ENCODE measurements around the gene SKI.

SKI gene

DNA sequence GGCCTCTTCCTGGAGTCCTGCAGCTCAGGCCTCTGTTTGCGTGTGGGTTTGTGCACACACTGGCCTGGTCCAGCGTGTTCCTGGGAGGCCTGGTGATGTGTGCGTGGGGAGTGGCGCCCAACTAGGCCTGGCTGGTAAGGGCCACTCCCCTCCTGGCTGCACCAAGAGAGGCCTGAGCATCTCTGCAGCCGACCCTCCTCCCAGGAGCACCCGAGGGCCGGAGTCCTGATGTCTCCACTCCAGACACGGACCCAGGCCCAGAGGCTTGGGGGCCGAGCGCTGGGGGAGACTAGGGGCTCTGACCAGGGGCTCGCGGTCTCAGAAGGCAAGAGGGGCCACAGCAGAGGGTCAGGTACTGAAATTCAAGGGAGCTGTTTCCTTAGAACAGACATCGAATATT is 130.0 kb downstream of the SKI start:
- no peak for DNase-seq

DNA sequence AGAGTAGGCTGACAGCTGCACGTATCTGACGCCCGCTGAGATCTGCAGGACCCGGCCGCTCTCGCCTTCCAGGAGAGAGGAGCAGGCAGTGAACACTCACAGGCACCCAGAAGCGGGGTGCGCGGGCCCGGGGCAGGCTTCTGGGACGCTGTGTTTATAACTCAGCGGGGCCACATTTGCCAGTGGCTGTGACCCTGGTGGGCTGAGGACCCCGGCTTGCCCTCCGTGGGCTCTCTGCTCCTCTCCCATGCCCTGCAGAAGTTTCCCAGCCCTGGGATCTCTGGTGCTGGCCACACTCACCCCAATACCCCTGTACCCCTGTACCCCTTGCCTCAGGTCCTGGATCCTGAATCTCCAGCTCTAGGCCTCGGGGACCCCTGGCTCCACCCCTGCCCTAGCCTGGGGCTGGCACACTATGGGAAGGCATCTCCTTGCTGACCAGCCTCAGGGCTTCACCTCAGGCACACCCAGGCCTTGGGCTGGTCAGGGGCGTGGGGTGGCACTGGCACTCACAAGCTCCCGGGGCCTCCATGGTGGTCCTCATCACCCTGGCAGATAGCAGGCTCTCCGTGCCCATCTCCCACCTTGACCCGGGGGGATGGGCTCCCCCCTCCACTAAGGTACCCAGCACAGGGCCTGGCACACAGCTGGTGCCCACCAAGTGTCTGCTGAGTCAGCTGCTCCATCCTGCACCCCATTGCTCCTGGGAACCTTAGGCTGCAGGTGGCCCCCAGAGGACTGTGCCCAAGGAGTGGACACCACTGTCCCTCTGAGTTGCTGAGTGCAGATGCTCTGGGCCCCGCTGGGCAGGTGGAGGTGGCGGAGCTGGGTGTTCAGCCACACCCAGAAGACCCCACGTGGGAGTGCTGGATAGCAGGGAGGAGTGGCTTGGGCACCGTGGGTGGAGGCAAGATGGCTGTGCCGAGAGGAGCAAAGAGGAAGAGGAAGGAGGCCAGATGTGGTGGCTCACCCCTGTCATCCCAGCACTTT is 130.8 kb downstream of the SKI start:
- DNase-seq: no peak

Data from stimulated activated CD8-positive, alpha-beta memory T cell treated with anti-CD3 and anti-CD28 coated beads, Interleukin-4, amount 100 ng/mL, for 48 hours (primary cell).